Neural progenitor cell (in vitro differentiated cells): ENCODE data around the gene TSEN54. TPM values are rescaled to one million over a fixed set of nuclear protein-coding genes. Genes with fewer than 3 reads are reported as not detected.

Source experiments
- DNase-seq: peaks from one replicate; pipeline ENCODE4 v3.0.0-alpha.2; 2016; ENCODE audit warnings: low spot score
- H2AFZ ChIP-seq: fragments of 200-600 bp; sonication (generic); replicated peaks from 2 replicates; pipeline ENCODE4 v1.6.1; 2016; ENCODE audit warnings: antibody characterized with exemption
- H3F3A ChIP-seq: fragments of 200-600 bp; sonication (generic); 2 replicates; pipeline ENCODE4 v1.6.1; 2016; ENCODE audit warnings: antibody characterized with exemption, low read depth
- H3K27ac ChIP-seq: fragments of 200-600 bp; sonication (generic); 2 replicates; pipeline ENCODE4 v1.5.1; 2016; ENCODE audit warnings: mild to moderate bottlenecking
- H3K27me3 ChIP-seq: fragments of 200-600 bp; sonication (generic); 2 replicates; pipeline ENCODE4 v1.6.1; 2016; ENCODE audit warnings: mild to moderate bottlenecking, moderate library complexity
- H3K36me3 ChIP-seq: fragments of 200-600 bp; sonication (generic); 2 replicates; pipeline ENCODE4 v1.5.1; 2016
- H3K4me1 ChIP-seq: fragments of 200-600 bp; sonication (generic); 2 replicates; pipeline ENCODE4 v1.6.1; 2016; ENCODE audit warnings: mixed run types
- H3K4me2 ChIP-seq: fragments of 200-600 bp; sonication (generic); 2 replicates; pipeline ENCODE4 v1.6.1; 2016
- H3K4me3 ChIP-seq: fragments of 200-600 bp; sonication (generic); 2 replicates; pipeline ENCODE4 v1.5.1; 2016
- H3K79me2 ChIP-seq: fragments of 200-600 bp; sonication (generic); 2 replicates; pipeline ENCODE4 v1.6.1; 2016; ENCODE audit warnings: low read depth
- H3K9ac ChIP-seq: fragments of 200-600 bp; sonication (generic); 2 replicates; pipeline ENCODE4 v1.6.1; 2016
- H3K9me3 ChIP-seq: fragments of 200-600 bp; sonication (generic); 2 replicates; pipeline ENCODE4 v1.5.1; 2016; ENCODE audit warnings: low read depth
- H4K20me1 ChIP-seq: fragments of 200-600 bp; sonication (generic); 2 replicates; pipeline ENCODE4 v1.6.1; 2016; ENCODE audit warnings: low read depth
- H3K27ac Mint-ChIP-seq: 3 replicates; pipeline ENCODE4 v1.8.0; 2021; ENCODE audit warnings: mixed read lengths
- H3K27me3 Mint-ChIP-seq: 2 replicates; pipeline ENCODE4 v1.8.0; 2022; ENCODE audit warnings: low read depth, mild to moderate bottlenecking, inconsistent platforms, moderate library complexity, mixed read lengths; ENCODE audit not compliant: insufficient read depth
- H3K36me3 Mint-ChIP-seq: 3 replicates; pipeline ENCODE4 v1.8.0; 2021; ENCODE audit warnings: mixed read lengths
- H3K4me1 Mint-ChIP-seq: 3 replicates; pipeline ENCODE4 v1.8.0; 2021; ENCODE audit warnings: mixed read lengths
- H3K4me3 Mint-ChIP-seq: 3 replicates; pipeline ENCODE4 v1.8.0; 2021; ENCODE audit warnings: mild to moderate bottlenecking, moderate library complexity, mixed read lengths
- H3K9me3 Mint-ChIP-seq: 3 replicates; pipeline ENCODE4 v1.8.0; 2020; ENCODE audit warnings: mixed read lengths
- EZH2 ChIP-seq: fragments of 200-600 bp; sonication (generic); IDR thresholded peaks from 2 replicates; pipeline ENCODE4 v1.6.1; 2017; ENCODE audit warnings: antibody characterized with exemption, mild to moderate bottlenecking, moderate library complexity
- EZH2phosphoT487 ChIP-seq: fragments of 200-600 bp; sonication (generic); IDR thresholded peaks from 2 replicates; pipeline ENCODE4 v1.6.1; 2017; ENCODE audit warnings: antibody characterized with exemption
- total RNA-seq: library from RNA; depleted of rRNA; stranded (reverse); fragments of >200 nt; gene quantifications from 2 replicates; pipeline ENCODE4 v1.2.3, GENCODE V29; 2015; ENCODE audit warnings: low replicate concordance
- TF ChIP-seq, protein P1 (sequence below): fragments of 200-600 bp; sonication (generic); IDR thresholded peaks from 2 replicates; pipeline ENCODE4 v1.5.1; 2017; ENCODE audit warnings: antibody characterized with exemption, mild to moderate bottlenecking

The TSEN54 gene
- total RNA-seq, 1 donor from 2014 or later, result 20.5 TPM

DNA sequence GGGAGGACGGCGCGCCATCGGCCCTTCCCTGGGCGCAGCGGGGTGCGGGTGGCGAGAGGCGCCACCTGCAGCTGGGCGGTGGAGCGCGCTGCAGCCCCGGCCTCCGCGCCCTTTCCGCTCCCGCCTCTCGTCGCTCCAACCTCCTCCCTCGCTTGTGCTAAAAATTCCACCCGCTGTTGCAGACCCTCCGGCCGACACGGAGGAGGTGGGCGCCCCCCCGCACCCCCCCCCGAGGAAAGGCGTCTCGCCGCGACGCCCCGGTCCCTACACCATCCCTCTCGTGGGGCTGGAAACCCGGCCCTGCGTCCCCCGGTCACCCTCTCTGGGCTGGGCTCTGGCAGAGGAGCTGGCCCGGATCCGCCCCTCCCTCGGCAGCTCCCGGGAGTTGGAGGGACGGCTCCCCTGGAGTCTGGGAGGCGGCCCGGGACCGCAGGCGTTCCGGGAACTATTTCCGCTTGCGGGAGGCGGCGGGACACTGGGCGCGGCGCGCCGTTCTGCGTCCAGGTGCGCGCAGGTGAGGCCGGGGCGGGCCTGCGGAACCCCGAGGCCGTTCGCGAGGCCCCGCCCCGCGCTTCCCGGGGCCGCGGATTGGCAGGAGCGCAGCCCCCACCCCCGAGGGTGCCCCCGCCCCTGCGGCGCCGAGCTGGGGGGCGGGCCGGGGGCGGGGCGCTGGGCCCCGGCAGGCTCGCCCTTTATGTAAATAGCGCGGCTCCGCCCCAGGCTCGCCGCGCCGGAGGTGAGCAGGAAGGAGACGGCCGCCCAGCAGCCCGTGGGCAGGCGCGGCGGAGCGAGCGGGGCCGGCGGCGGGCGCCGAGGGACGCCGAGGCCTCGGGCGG is 8.9 kb downstream of the TSEN54 start, which contains the start of gene LLGL2:
TSS of gene LLGL2 (plus strand) at position 728 of the 836 bp plus-strand sequence. CDS start 17,730 bp downstream, outside the sequence.
- H3K4me2 ChIP-seq, result peak within 1 kb of the TSS; percentile 97

DNA sequence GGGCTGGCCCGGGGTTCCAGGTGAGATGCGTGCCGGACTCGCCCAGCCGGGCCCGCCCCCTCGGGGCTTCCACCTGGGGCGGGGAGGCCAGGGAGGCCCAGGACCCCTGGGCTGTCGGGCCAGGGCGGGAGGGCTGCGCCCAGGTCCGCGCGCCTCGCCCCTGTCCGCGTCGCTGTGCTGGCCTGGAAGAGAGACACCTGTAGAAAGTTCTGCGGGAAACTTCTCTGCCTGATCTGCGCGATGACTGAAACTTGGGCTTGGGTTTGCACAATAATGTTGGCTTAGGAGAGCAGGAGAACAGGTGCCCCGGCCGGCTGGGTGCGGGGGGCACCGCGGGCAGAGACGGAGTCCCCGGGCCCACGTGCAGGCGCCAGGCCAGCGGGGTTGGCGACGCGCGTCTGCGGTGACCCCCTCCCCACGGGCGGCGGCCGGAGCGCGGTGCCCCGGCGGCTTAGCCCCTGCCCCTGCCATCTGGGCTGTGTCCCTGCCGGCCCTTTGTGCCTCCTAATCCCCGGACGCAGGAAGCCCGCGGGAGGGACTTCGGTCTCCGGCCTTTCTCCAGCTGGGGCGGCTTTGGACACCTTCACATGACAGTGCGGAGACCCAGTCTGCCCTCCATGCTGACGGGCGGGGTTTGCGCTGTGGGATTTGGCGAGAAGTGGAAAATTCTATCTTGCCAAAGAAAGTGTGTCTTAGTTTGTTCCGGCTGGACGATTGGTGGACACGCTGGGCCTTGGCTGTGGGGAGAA is 9.7 kb downstream of the TSEN54 start:
- Mint-ChIP-seq H3K36me3 (peaks cover 8% of the 10 kb centered on the region), H3K4me3 (peak overlapping the region; percentile 77)
- peaks cover 7% of the 10 kb centered on the region for H3K4me1 ChIP-seq

More for the DNA sequence above, 8.9 kb downstream of the TSEN54 start, which contains the start of gene LLGL2:
- TF ChIP-seq EZH2phosphoT487, result no peak
- TF ChIP-seq, protein P1, sequence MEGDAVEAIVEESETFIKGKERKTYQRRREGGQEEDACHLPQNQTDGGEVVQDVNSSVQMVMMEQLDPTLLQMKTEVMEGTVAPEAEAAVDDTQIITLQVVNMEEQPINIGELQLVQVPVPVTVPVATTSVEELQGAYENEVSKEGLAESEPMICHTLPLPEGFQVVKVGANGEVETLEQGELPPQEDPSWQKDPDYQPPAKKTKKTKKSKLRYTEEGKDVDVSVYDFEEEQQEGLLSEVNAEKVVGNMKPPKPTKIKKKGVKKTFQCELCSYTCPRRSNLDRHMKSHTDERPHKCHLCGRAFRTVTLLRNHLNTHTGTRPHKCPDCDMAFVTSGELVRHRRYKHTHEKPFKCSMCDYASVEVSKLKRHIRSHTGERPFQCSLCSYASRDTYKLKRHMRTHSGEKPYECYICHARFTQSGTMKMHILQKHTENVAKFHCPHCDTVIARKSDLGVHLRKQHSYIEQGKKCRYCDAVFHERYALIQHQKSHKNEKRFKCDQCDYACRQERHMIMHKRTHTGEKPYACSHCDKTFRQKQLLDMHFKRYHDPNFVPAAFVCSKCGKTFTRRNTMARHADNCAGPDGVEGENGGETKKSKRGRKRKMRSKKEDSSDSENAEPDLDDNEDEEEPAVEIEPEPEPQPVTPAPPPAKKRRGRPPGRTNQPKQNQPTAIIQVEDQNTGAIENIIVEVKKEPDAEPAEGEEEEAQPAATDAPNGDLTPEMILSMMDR, result peak; percentile 47
- TF ChIP-seq EZH2, result no peak
- Histone ChIP-seq H3K79me2 (peaks cover 32% of the 10 kb centered on the region), H3K9me3 (no peaks in the 10 kb centered on the region), H3F3A (peaks cover 33% of the 10 kb centered on the region), H3K4me1 (peaks cover 7% of the 10 kb centered on the region), H3K9ac (no peak within 1 kb of the TSS), H4K20me1 (peaks cover 42% of the 10 kb centered on the region), H3K36me3 (no peaks in the 10 kb centered on the region), H3K27me3 (no peaks in the 10 kb centered on the region), H3K27ac (no peak within 1 kb of the TSS), H2AFZ (peak within 1 kb of the TSS; percentile 66), H3K4me3 (peak within 1 kb of the TSS; percentile 87)
- peaks cover 16% of the 10 kb centered on the region for H3K4me1 Mint-ChIP-seq
- no peaks in the 10 kb centered on the region for H3K9me3 Mint-ChIP-seq
- H3K4me3 Mint-ChIP-seq, result peak within 1 kb of the TSS; percentile 77
- peaks cover 8% of the 10 kb centered on the region for H3K36me3 Mint-ChIP-seq
- no peak within 1 kb of the TSS for H3K27ac Mint-ChIP-seq
- peaks cover 22% of the 10 kb centered on the region for H3K27me3 Mint-ChIP-seq
- DNase-seq, result peak; percentile 95

DNA sequence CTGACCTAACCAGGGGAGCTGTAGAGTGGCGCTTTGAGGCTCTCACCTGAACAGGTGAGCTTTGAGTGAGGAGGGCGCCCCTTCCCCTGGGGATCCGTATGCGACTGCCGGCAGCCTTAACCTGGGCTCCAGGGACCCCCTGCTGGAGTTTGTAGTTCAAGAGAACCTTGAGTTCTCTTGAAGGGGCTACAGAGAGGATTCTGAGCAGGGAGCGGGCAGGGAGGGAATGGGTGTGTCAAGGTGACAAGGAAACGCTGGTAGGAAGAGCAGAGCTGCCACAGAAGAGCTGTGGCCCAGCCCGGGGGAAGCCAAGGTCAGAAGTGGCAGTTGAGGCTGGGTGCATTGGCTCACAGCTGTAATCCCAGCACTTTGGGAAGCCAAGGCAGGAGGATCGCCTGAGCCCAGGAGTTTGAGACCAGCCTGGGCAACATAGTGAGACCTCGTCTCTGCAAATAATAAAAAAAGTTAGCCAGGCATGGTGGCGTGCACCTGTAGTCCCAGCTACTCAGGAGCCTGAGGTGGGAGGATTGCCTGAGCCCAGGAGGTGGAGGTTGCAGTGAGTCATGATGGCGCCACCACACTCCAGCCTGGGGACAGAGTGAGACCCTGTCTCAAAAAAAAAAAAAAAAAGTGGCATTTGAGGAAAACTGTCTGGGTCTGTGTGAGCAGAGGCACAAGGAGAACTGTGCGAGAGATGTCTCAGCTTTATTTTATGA is 10.4 kb downstream of the TSEN54 start:
- Mint-ChIP-seq H3K4me1 (peaks cover 22% of the 10 kb centered on the region), H3K9me3 (no peaks in the 10 kb centered on the region), H3K4me3 (peak overlapping the region; percentile 75), H3K27me3 (peaks cover 22% of the 10 kb centered on the region), H3K27ac (no peak overlapping the region), H3K36me3 (peaks cover 8% of the 10 kb centered on the region)
- H3K4me1 ChIP-seq, result peaks cover 7% of the 10 kb centered on the region
- H3K79me2 ChIP-seq, result peaks cover 32% of the 10 kb centered on the region
- no peaks in the 10 kb centered on the region for H3K36me3 ChIP-seq
- H3K27ac ChIP-seq, result no peak overlapping the region
- no peak overlapping the region for H3K9ac ChIP-seq
- no peaks in the 10 kb centered on the region for H3K27me3 ChIP-seq
- H3K9me3 ChIP-seq, result no peaks in the 10 kb centered on the region
- no peak overlapping the region for H2AFZ ChIP-seq
- TF ChIP-seq EZH2, result no peak
- no peak for TF ChIP-seq EZH2phosphoT487
- TF ChIP-seq, protein P1, result no peak
- peak; percentile 42 for DNase-seq
- peak overlapping the region; percentile 97 for H3K4me2 ChIP-seq
- peaks cover 51% of the 10 kb centered on the region for H4K20me1 ChIP-seq
- H3K4me3 ChIP-seq, result peak overlapping the region; percentile 87
- peaks cover 33% of the 10 kb centered on the region for H3F3A ChIP-seq

More for the DNA sequence above, 9.7 kb downstream of the TSEN54 start:
- TF ChIP-seq EZH2, result peak; percentile 38
- TF ChIP-seq, protein P1, result no peak
- DNase-seq, result peak; percentile 93
- no peaks in the 10 kb centered on the region for H3K36me3 ChIP-seq
- peaks cover 47% of the 10 kb centered on the region for H4K20me1 ChIP-seq
- no peak overlapping the region for H3K9ac ChIP-seq
- peak overlapping the region; percentile 97 for H3K4me2 ChIP-seq
- H3K27me3 Mint-ChIP-seq, result peaks cover 22% of the 10 kb centered on the region
- no peak overlapping the region for H3K27ac ChIP-seq
- peak overlapping the region; percentile 87 for H3K4me3 ChIP-seq
- peaks cover 21% of the 10 kb centered on the region for H3K4me1 Mint-ChIP-seq
- H3K9me3 ChIP-seq, result no peaks in the 10 kb centered on the region
- H3K27me3 ChIP-seq, result no peaks in the 10 kb centered on the region
- peaks cover 32% of the 10 kb centered on the region for H3K79me2 ChIP-seq
- no peaks in the 10 kb centered on the region for H3K9me3 Mint-ChIP-seq
- no peak overlapping the region for H3K27ac Mint-ChIP-seq
- H2AFZ ChIP-seq, result peak overlapping the region; percentile 23
- peaks cover 33% of the 10 kb centered on the region for H3F3A ChIP-seq
